ENCODE data around the gene ABHD12B.

- TF ChIP-seq EZH2 (IDR thresholded peaks at IDR 0.05) (no peak), EZH2phosphoT487 (IDR thresholded peaks at IDR 0.05) (no peak)
- TF ChIP-seq, protein P1, sequence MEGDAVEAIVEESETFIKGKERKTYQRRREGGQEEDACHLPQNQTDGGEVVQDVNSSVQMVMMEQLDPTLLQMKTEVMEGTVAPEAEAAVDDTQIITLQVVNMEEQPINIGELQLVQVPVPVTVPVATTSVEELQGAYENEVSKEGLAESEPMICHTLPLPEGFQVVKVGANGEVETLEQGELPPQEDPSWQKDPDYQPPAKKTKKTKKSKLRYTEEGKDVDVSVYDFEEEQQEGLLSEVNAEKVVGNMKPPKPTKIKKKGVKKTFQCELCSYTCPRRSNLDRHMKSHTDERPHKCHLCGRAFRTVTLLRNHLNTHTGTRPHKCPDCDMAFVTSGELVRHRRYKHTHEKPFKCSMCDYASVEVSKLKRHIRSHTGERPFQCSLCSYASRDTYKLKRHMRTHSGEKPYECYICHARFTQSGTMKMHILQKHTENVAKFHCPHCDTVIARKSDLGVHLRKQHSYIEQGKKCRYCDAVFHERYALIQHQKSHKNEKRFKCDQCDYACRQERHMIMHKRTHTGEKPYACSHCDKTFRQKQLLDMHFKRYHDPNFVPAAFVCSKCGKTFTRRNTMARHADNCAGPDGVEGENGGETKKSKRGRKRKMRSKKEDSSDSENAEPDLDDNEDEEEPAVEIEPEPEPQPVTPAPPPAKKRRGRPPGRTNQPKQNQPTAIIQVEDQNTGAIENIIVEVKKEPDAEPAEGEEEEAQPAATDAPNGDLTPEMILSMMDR (IDR thresholded peaks at IDR 0.05), result no peak
Observed at GRCh38 chr14:50882932-50883826, 11.3 kb downstream of the ABHD12B start.

Measured in neural progenitor cell (in vitro differentiated cells).